Mucosa of rectum (tissue), 2 donors: ENCODE results near the gene GABPB2.
"Not testable (repeated sequence)": the region's sequence is repeated elsewhere in the genome, so short reads cannot be mapped to it uniquely, and the experiment has no call there.

Experiments used
- H3K27ac ChIP-seq, 2 donors: one replicate each; pipeline ENCODE4 v1.7.0; 2013; ENCODE audit warnings: inconsistent platforms in 2 of 2, low read depth in 2 of 2, low read length in 2 of 2
- H3K27me3 ChIP-seq, 2 donors: one replicate each; pipeline ENCODE4 v1.7.0; 2013; ENCODE audit warnings: low read length in 2 of 2; ENCODE audit not compliant: control insufficient read depth in 2 of 2, insufficient read depth in 2 of 2
- H3K36me3 ChIP-seq, 2 donors: one replicate each; pipeline ENCODE4 v1.7.0; 2013; ENCODE audit warnings: low read length in 2 of 2; ENCODE audit not compliant: control insufficient read depth in 2 of 2, insufficient read depth in 2 of 2
- H3K4me1 ChIP-seq, 2 donors: one replicate each; pipeline ENCODE4 v1.7.0; 2013; ENCODE audit warnings: low read length in 2 of 2, mild to moderate bottlenecking in 1 of 2; ENCODE audit not compliant: control insufficient read depth in 2 of 2, insufficient read depth in 2 of 2
- H3K4me3 ChIP-seq, 2 donors: one replicate each; pipeline ENCODE4 v1.7.0; 2013; ENCODE audit warnings: low read length in 2 of 2
- H3K9ac ChIP-seq, 2 donors: one replicate each; pipeline ENCODE4 v1.7.0; 2013; ENCODE audit warnings: low read length in 2 of 2, low read depth in 1 of 2, mild to moderate bottlenecking in 1 of 2
- H3K9me3 ChIP-seq, 2 donors: one replicate each; pipeline ENCODE4 v1.7.0; 2013; ENCODE audit warnings: low read length in 2 of 2; ENCODE audit not compliant: control insufficient read depth in 2 of 2
- donor health status: healthy.
- donor health status: Normal muscosa, but diverticular disease.

Gene GABPB2

GRCh38 chr1:151085953-151086559 is 15.5 kb downstream of the GABPB2 start:
- Histone ChIP-seq H3K27ac (no peak overlapping the region), H3K9me3 (no peaks in the 10 kb centered on the region), H3K4me1 (no peaks in the 10 kb centered on the region), H3K27me3 (no peaks in the 10 kb centered on the region), H3K4me3 (no peak overlapping the region), H3K36me3 (no peaks in the 10 kb centered on the region), H3K9ac (no peak overlapping the region)

- not testable (repeated sequence) for H3K4me1 ChIP-seq, H3K27me3 ChIP-seq, H3K27ac ChIP-seq, H3K9ac ChIP-seq, H3K9me3 ChIP-seq, H3K4me3 ChIP-seq, H3K36me3 ChIP-seq
Observed at GRCh38 chr1:151097426-151097825, 26.9 kb downstream of the GABPB2 start.

- peaks cover 0 to 6% of the 10 kb centered on the region in 2 donors for H3K36me3 ChIP-seq
- H3K27me3 ChIP-seq: no peaks in the 10 kb centered on the region
- no peaks in the 10 kb centered on the region for H3K4me1 ChIP-seq
- H3K4me3 ChIP-seq: no peak overlapping the region
- no peaks in the 10 kb centered on the region for H3K9me3 ChIP-seq
- H3K9ac ChIP-seq: no peak overlapping the region
- no peak overlapping the region for H3K27ac ChIP-seq
Observed at GRCh38 chr1:151098126-151098525, 27.6 kb downstream of the GABPB2 start.

- Histone ChIP-seq H3K9ac (no peak overlapping the region), H3K9me3 (no peaks in the 10 kb centered on the region), H3K4me3 (no peak overlapping the region), H3K27me3 (no peaks in the 10 kb centered on the region), H3K27ac (no peak overlapping the region), H3K4me1 (no peaks in the 10 kb centered on the region), H3K36me3 (peaks cover 6 to 11% of the 10 kb centered on the region in 2 donors)
Observed at GRCh38 chr1:151104630-151105029, 34.1 kb downstream of the GABPB2 start.

GRCh38 chr1:151106894-151107293 is 36.3 kb downstream of the GABPB2 start:
- H3K9me3 ChIP-seq: no peaks in the 10 kb centered on the region
- no peak overlapping the region for H3K9ac ChIP-seq
- H3K27me3 ChIP-seq: no peaks in the 10 kb centered on the region
- no peak overlapping the region for H3K4me3 ChIP-seq
- H3K4me1 ChIP-seq: no peaks in the 10 kb centered on the region
- no peak overlapping the region for H3K27ac ChIP-seq
- H3K36me3 ChIP-seq: peaks cover 6 to 11% of the 10 kb centered on the region in 2 donors

- Histone ChIP-seq H3K4me1 (no peaks in the 10 kb centered on the region), H3K36me3 (peaks cover 6 to 11% of the 10 kb centered on the region in 2 donors), H3K27me3 (no peaks in the 10 kb centered on the region), H3K9me3 (no peaks in the 10 kb centered on the region), H3K4me3 (no peak overlapping the region), H3K27ac (no peak overlapping the region), H3K9ac (no peak overlapping the region)
Observed at GRCh38 chr1:151108331-151108730, 37.8 kb downstream of the GABPB2 start.

GRCh38 chr1:151113877-151114276 is 43.3 kb downstream of the GABPB2 start:
- Histone ChIP-seq H3K27me3 (no peaks in the 10 kb centered on the region), H3K4me1 (no peaks in the 10 kb centered on the region), H3K9me3 (no peaks in the 10 kb centered on the region), H3K4me3 (no peak overlapping the region), H3K9ac (no peak overlapping the region), H3K27ac (no peak overlapping the region), H3K36me3 (peaks cover 4 to 9% of the 10 kb centered on the region in 2 donors)

- no peak overlapping the region for H3K4me3 ChIP-seq
- H3K36me3 ChIP-seq: peaks cover 4 to 5% of the 10 kb centered on the region in 2 donors
- no peaks in the 10 kb centered on the region for H3K4me1 ChIP-seq
- no peak overlapping the region for H3K9ac ChIP-seq
- H3K27ac ChIP-seq: no peak overlapping the region
- H3K9me3 ChIP-seq: no peaks in the 10 kb centered on the region
- H3K27me3 ChIP-seq: no peaks in the 10 kb centered on the region
Observed at GRCh38 chr1:151124763-151125403, 54.3 kb downstream of the GABPB2 start.

GRCh38 chr1:151128800-151129199 is 58.2 kb downstream of the GABPB2 start:
- no peaks in the 10 kb centered on the region for H3K9me3 ChIP-seq

GRCh38 chr1:151130987-151131586 is 60.5 kb downstream of the GABPB2 start:
- no peak overlapping the region for H3K27ac ChIP-seq
- peaks cover 2 to 23% of the 10 kb centered on the region in 2 donors for H3K27me3 ChIP-seq

More at GRCh38 chr1:151128800-151129199, 58.2 kb downstream of the GABPB2 start:
- Histone ChIP-seq H3K4me3 (no peak overlapping the region), H3K27ac (no peak overlapping the region), H3K27me3 (peaks cover 0 to 23% of the 10 kb centered on the region in 2 donors), H3K36me3 (peaks cover 0 to 4% of the 10 kb centered on the region in 2 donors), H3K4me1 (peaks cover 10 to 14% of the 10 kb centered on the region in 2 donors), H3K9ac (no peak overlapping the region)

More at GRCh38 chr1:151130987-151131586, 60.5 kb downstream of the GABPB2 start:
- no peaks in the 10 kb centered on the region for H3K9me3 ChIP-seq
- H3K4me1 ChIP-seq: peaks cover 10 to 14% of the 10 kb centered on the region in 2 donors
- H3K36me3 ChIP-seq: no peaks in the 10 kb centered on the region
- H3K9ac ChIP-seq: peak overlapping the region; percentile 14 to 58
- peak overlapping the region; percentile 54 to 65 for H3K4me3 ChIP-seq
